K562 (cell line): ENCODE data around the gene PSAT1. TPM values are rescaled to one million over a fixed set of nuclear protein-coding genes. Genes with fewer than 3 reads are reported as not detected.

ENCODE experiments used
- ATAC-seq: fragments of 200-7000 bp; cut with Tn5 transposase; 3 replicates; pipeline ENCODE4 v1.9.1; 2020; ENCODE audit warnings: moderate library complexity
- BruUV-seq: library from RNA; stranded (reverse); fragments of 400-500 nt; replicated peaks from 2 replicates; lab custom pipeline; 2021; lab: Mats Ljungman, UMichigan
- CTCF ChIA-PET: fragments of 300-600 bp; formaldehyde crosslinking; extraction: SDS; loops from one replicate; lab custom pipeline; 2021; ENCODE audit warnings: low intra/inter-chr PET ratio; lab: Yijun Ruan, JAX
- POLR2A ChIA-PET: fragments of 300-600, 350-650 bp; sonication (Branson Sonifier 250); formaldehyde crosslinking; extraction: SDS; loops from one replicate; lab custom pipeline; 2021; ENCODE audit warnings: antibody characterized with exemption, inconsistent platforms; lab: Yijun Ruan, JAX
- DNase-seq, 4 experiments: peaks; one replicate each; pipeline versions ENCODE4 v3.0.0 to v3.0.0-alpha.2; 2011 to 2018; ENCODE audit warnings: low spot score in 3 of 4, mixed read lengths in 3 of 4; ENCODE audit errors: extremely low read depth in 1 of 4
- FAIRE-seq: peaks from 2 replicates; lab custom pipeline; 2011; peaks lifted over from hg19 to GRCh38; lab: Jason Lieb, UNC
- H2AFZ ChIP-seq: 2 replicates; pipeline ENCODE4 v1.6.0; 2011; ENCODE audit warnings: low read depth, low read length, control low read depth, inconsistent platforms
- H3K27ac ChIP-seq: fragments of 200-600 bp; 3 replicates; pipeline ENCODE4 v1.8.0; 2011; ENCODE audit warnings: low read depth, mild to moderate bottlenecking, control low read depth, inconsistent platforms, low read length, moderate library complexity, mixed read lengths; ENCODE audit errors: extremely low read depth
- H3K27me3 ChIP-seq, 2 experiments: fragments of 300-600 bp in 1 of 2; 2 replicates in 1 of 2; 3 replicates in 1 of 2; pipeline versions ENCODE4 v1.6.0 to v1.8.0; 2011; ENCODE audit warnings: inconsistent platforms in 2 of 2, low read length in 2 of 2, mild to moderate bottlenecking in 1 of 2, mixed read lengths in 1 of 2, moderate library complexity in 1 of 2; ENCODE audit not compliant: control insufficient read depth in 2 of 2, insufficient read depth in 2 of 2
- H3K36me3 ChIP-seq: fragments of 300-600 bp; 3 replicates; pipeline ENCODE4 v1.8.0; 2011; ENCODE audit warnings: mild to moderate bottlenecking, low read length, inconsistent platforms; ENCODE audit not compliant: control insufficient read depth, insufficient read depth
- H3K4me1 ChIP-seq, 2 experiments: fragments of 200-600 bp in 1 of 2; replicated peaks in 1 of 2; 2 replicates in 1 of 2; 3 replicates in 1 of 2; pipeline versions ENCODE4 v1.5.1 to v1.8.0; 2011; ENCODE audit warnings: inconsistent platforms in 2 of 2, low read length in 2 of 2, mild to moderate bottlenecking in 1 of 2, mixed read lengths in 1 of 2, moderate library complexity in 1 of 2; ENCODE audit not compliant: control insufficient read depth in 2 of 2, insufficient read depth in 2 of 2
- H3K4me2 ChIP-seq: 2 replicates; pipeline ENCODE4 v1.6.1; 2011; ENCODE audit warnings: low read length, control low read depth, inconsistent platforms, mixed read lengths; ENCODE audit not compliant: insufficient read depth
- H3K4me3 ChIP-seq: fragments of 200-600 bp; sonication (generic), shearing (Covaris generic); 2 replicates; pipeline ENCODE4 v1.5.1; 2016; ENCODE audit warnings: control low read depth, inconsistent platforms
- H3K79me2 ChIP-seq: fragments of 200-600 bp; 3 replicates; pipeline ENCODE4 v1.8.0; 2011; ENCODE audit warnings: low read length, inconsistent platforms; ENCODE audit not compliant: control insufficient read depth, insufficient read depth
- H3K9ac ChIP-seq, 2 experiments: 2 replicates each; pipeline versions ENCODE4 v1.6.0 to v1.6.1; 2011; ENCODE audit warnings: low read depth in 2 of 2, low read length in 2 of 2, control low read depth in 1 of 2, inconsistent platforms in 1 of 2, mild to moderate bottlenecking in 1 of 2, mixed read lengths in 1 of 2; ENCODE audit not compliant: insufficient read depth in 1 of 2
- H3K9me1 ChIP-seq: one replicate; pipeline ENCODE4 v1.6.0; 2011; ENCODE audit warnings: inconsistent platforms, mild to moderate bottlenecking, low read length, moderate library complexity; ENCODE audit not compliant: control insufficient read depth, insufficient read depth
- H3K9me3 ChIP-seq: replicated peaks from 2 replicates; pipeline ENCODE4 v1.5.1; 2011; ENCODE audit warnings: low read depth, low read length, inconsistent platforms; ENCODE audit not compliant: control insufficient read depth, insufficient read depth
- H4K20me1 ChIP-seq: replicated peaks from 2 replicates; pipeline ENCODE4 v1.6.1; 2011; ENCODE audit warnings: low read length, inconsistent platforms, mixed read lengths; ENCODE audit not compliant: control insufficient read depth, insufficient read depth
- ELF2 ChIP-seq: fragments of 250-450 bp; sonication (Bioruptor Pico); IDR thresholded peaks from 2 replicates; pipeline ENCODE4 v1.5.0; 2021; ENCODE audit warnings: mild to moderate bottlenecking
- ELK3 ChIP-seq: fragments of 450-650 bp; formaldehyde crosslinking; IDR thresholded peaks from 2 replicates; pipeline ENCODE4 v1.4.0; 2020; ENCODE audit warnings: mild to moderate bottlenecking
- GTF2E2 ChIP-seq: fragments of 200-800 bp; sonication (Bioruptor generic); IDR thresholded peaks from 2 replicates; pipeline ENCODE4 v1.6.1; 2016; ENCODE audit warnings: missing genetic modification characterization, missing compliant biosample characterization
- ZHX1 ChIP-seq: fragments of 150-350 bp; conservative IDR thresholded peaks from 2 replicates; pipeline ENCODE4 v1.6.1; 2014; ENCODE audit warnings: low read length
- ZNF551 ChIP-seq: fragments of 250-450 bp; sonication (Bioruptor Pico); IDR thresholded peaks from 2 replicates; pipeline ENCODE4 v1.5.0; 2021; ENCODE audit warnings: mild to moderate bottlenecking, moderate library complexity
- WGBS: fragments of 100-300 bp; shearing (Covaris generic); methylation state at CpG from one replicate; pipeline ENCODE4 v1.1.6; 2016; ENCODE audit warnings: low coverage, mixed read lengths; ENCODE audit not compliant: insufficient coverage; ENCODE audit errors: missing lambda C conversion rate; 5-methylcytosine and 5-hydroxymethylcytosine counted together
- in situ Hi-C: fragments of 300-500 bp; cut with MboI; formaldehyde crosslinking; loops from 4 replicates; pipeline ENCODE4 v1.15.0; 2018; ENCODE audit warnings: inconsistent platforms, mixed read lengths
- intact Hi-C: fragments of 100-400 bp; cut with micrococcal nuclease; formaldehyde crosslinking; loops from 2 replicates; pipeline ENCODE4 v1.14.2; 2022
- polyA plus RNA-seq, 8 experiments: library from polyadenylated mRNA; depleted of rRNA in 4 of 8; stranded (reverse) in 5 of 8; unstranded in 3 of 8; fragments of >200 nt; fragmentation: Nextera tagmentation in 2 of 8; fragmentation: Illumina TruSeq in 1 of 8; extraction: Ambion mirVana in 2 of 8; extraction: Trizol in 1 of 8; gene quantifications; 2 replicates each; pipeline versions ENCODE4 v1.2.1 to v1.2.3, GENCODE V29; 2011 to 2014; ENCODE audit warnings: inconsistent platforms in 1 of 8, missing spikeins in 1 of 8
- total RNA-seq, 7 experiments: library from RNA; depleted of rRNA in 6 of 7; stranded (reverse); fragments of >200 nt in 6 of 7; fragmentation: Illumina TruSeq in 2 of 7; extraction: Trizol in 2 of 7; gene quantifications; 2 replicates each; pipeline versions ENCODE4 v1.2.1 to v1.2.3, GENCODE V29; 2011 to 2021; ENCODE audit warnings: low replicate concordance in 1 of 7

PSAT1 gene
- total and polyA plus RNA-seq, 9 of the 15 experiments (the other 6 are each of a cell fraction or from before 2014, with no cell fraction given) = 29.7 to 151 (median 98.3) TPM

- ATAC-seq (no peak), FAIRE-seq (no peak), DNase-seq (no peak)
- H3K4me1 ChIP-seq = no peaks in the 10 kb centered on the region; a peak in 2 of 5 replicates
- CTCF ChIA-PET = no interaction called here
- H4K20me1 ChIP-seq = 0 out of 2 replicates have a peak, but pooled peaks cover 8% of the 10 kb centered on the region
- H3K4me2 ChIP-seq = no peak overlapping the region
- H3K4me3 ChIP-seq = no peak overlapping the region
- 93% methylated on average over 2 of the region's 3 CpGs for WGBS
- H2AFZ ChIP-seq = no peak overlapping the region
- H3K9ac ChIP-seq = no peak overlapping the region
- BruUV-seq = no TSS peak
- H3K79me2 ChIP-seq = peaks cover 20% of the 10 kb centered on the region
- in situ Hi-C loops (no loop called here), intact Hi-C loops (no loop called here)
- H3K27me3 ChIP-seq = no peaks in the 10 kb centered on the region
- no peaks in the 10 kb centered on the region for H3K9me3 ChIP-seq
- POLR2A ChIA-PET = interaction anchor here (1.4 to 2.6 kb wide), 2 partner anchors 9 to 11 kb away, joined by 5 to 8 read pairs; no protein-coding TSS in a partner anchor
- H3K36me3 ChIP-seq = peaks cover 70% of the 10 kb centered on the region
- no peak overlapping the region for H3K27ac ChIP-seq
- H3K9me1 ChIP-seq = no peaks in the 10 kb centered on the region
- no peak for TF ChIP-seq ELF2 (CRISPR knock-in tag)
- no peak for TF ChIP-seq ELK3 (CRISPR knock-in tag)
- no peak for TF ChIP-seq ZHX1
- TF ChIP-seq ZNF551 (CRISPR knock-in tag) = no peak
- TF ChIP-seq GTF2E2 (tag) = no peak
Observed at GRCh38 chr9:78303377-78304062, 6.6 kb downstream of the PSAT1 start.
